GM23248 (cell line): ENCODE results near the gene MYO7B. TPM values are rescaled to one million over a fixed set of nuclear protein-coding genes. Genes with fewer than 3 reads are reported as not detected.
A peak's percentile ranks its signal among the peaks of the same experiment; 100 is the strongest.

Source experiments
- DNase-seq: peaks from one replicate; pipeline ENCODE4 v3.0.0-alpha.2; 2015
- H2AFZ ChIP-seq: fragments of 200-600 bp; sonication (generic); 2 replicates; pipeline ENCODE4 v1.6.1; 2016; ENCODE audit warnings: antibody characterized with exemption
- H3F3A ChIP-seq: fragments of 200-600 bp; sonication (generic); 2 replicates; pipeline ENCODE4 v1.6.1; 2016; ENCODE audit warnings: mild to moderate bottlenecking, antibody characterized with exemption, mixed run types; ENCODE audit not compliant: insufficient read depth
- H3K27ac ChIP-seq: fragments of 200-600 bp; sonication (generic); 2 replicates; pipeline ENCODE4 v1.5.1; 2016; ENCODE audit warnings: mild to moderate bottlenecking
- H3K27me3 ChIP-seq: fragments of 200-600 bp; sonication (generic); replicated peaks from 2 replicates; pipeline ENCODE4 v1.6.1; 2016; ENCODE audit warnings: mild to moderate bottlenecking; ENCODE audit not compliant: insufficient read depth
- H3K36me3 ChIP-seq: fragments of 200-600 bp; sonication (generic); 2 replicates; pipeline ENCODE4 v1.6.1; 2016; ENCODE audit warnings: low read depth, mild to moderate bottlenecking
- H3K4me1 ChIP-seq: fragments of 200-600 bp; sonication (generic); 2 replicates; pipeline ENCODE4 v1.6.1; 2016; ENCODE audit warnings: mild to moderate bottlenecking; ENCODE audit not compliant: insufficient read depth
- H3K4me2 ChIP-seq: fragments of 200-600 bp; sonication (generic); one replicate; pipeline ENCODE4 v1.6.1; 2016; ENCODE audit warnings: mild to moderate bottlenecking; ENCODE audit not compliant: unreplicated experiment
- H3K4me3 ChIP-seq: fragments of 200-600 bp; sonication (generic); 2 replicates; pipeline ENCODE4 v1.5.1; 2016; ENCODE audit warnings: mild to moderate bottlenecking
- H3K79me2 ChIP-seq: fragments of 200-600 bp; sonication (generic); 2 replicates; pipeline ENCODE4 v1.6.1; 2016; ENCODE audit warnings: mild to moderate bottlenecking; ENCODE audit not compliant: insufficient read depth
- H3K9ac ChIP-seq: fragments of 200-600 bp; sonication (generic); 2 replicates; pipeline ENCODE4 v1.6.1; 2016; ENCODE audit warnings: mild to moderate bottlenecking
- H3K9me2 ChIP-seq: fragments of 200-600 bp; sonication (generic); 2 replicates; pipeline ENCODE4 v1.6.1; 2016; ENCODE audit warnings: mixed run types, mild to moderate bottlenecking, moderate library complexity; ENCODE audit not compliant: insufficient read depth
- H3K9me3 ChIP-seq: fragments of 200-600 bp; sonication (generic); one replicate; pipeline ENCODE4 v1.6.1; 2017; ENCODE audit warnings: low read depth
- H4K20me1 ChIP-seq: fragments of 200-600 bp; sonication (generic); 2 replicates; pipeline ENCODE4 v1.6.0; 2016; ENCODE audit not compliant: insufficient read depth
- EZH2 ChIP-seq: fragments of 200-600 bp; sonication (generic); IDR thresholded peaks from 2 replicates; pipeline ENCODE4 v1.6.1; 2018; ENCODE audit warnings: antibody characterized with exemption, mild to moderate bottlenecking; ENCODE audit not compliant: insufficient read depth, poor library complexity, severe bottlenecking
- EZH2phosphoT487 ChIP-seq: fragments of 200-600 bp; sonication (generic); IDR thresholded peaks from 2 replicates; pipeline ENCODE4 v1.6.1; 2018; ENCODE audit warnings: antibody characterized with exemption, moderate library complexity, mild to moderate bottlenecking, low read depth; ENCODE audit not compliant: insufficient read depth
- WGBS, 2 experiments: methylation state at CpG; one replicate each; pipeline ENCODE4 v1.1.6; 2015 to 2017; ENCODE audit warnings: low lambda C conversion rate in 2 of 2, low coverage in 1 of 2; ENCODE audit errors: missing lambda C conversion rate in 2 of 2; 5-methylcytosine and 5-hydroxymethylcytosine counted together
- in situ Hi-C: fragments of 300-500 bp; cut with MboI; formaldehyde crosslinking; loops from 2 replicates; pipeline ENCODE4 v1.15.0; 2020
- polyA plus RNA-seq: library from polyadenylated mRNA; unstranded; fragments of >200 nt; fragmentation: Nextera tagmentation; extraction: Ambion mirVana; gene quantifications from 2 replicates; pipeline ENCODE4 v1.2.1, GENCODE V29; 2016
- total RNA-seq: library from RNA; depleted of rRNA; stranded (reverse); fragments of >200 nt; shearing (Covaris generic); gene quantifications from 2 replicates; pipeline ENCODE4 v1.2.3, GENCODE V29; 2014

The MYO7B gene
- total and polyA plus RNA-seq, 2 experiments from 2014 or later: not detected

DNA sequence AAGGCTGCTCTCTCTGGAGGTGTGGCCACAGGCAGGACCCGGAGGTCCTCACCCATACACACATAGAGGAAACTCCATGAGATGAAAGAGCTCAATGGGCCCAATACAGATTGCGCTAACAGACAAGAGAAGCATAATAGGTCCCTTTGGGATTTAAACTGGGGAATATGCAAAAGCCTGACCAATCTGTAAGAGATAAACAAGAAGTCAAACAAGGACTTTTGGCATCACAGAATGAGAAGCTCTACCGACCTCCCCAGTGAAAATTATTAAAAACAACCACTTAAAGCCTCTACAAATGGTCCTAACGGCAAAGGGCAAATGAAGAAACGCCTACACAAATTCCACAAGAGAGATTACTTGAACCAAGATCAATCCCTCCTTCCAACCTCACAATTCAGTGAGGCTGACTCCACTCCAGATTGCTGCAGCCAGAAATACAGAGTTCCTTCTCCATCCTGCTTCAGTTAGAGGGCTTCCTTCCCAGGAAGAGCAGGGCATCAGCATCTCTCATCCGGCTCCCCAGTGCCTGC is 20.0 kb upstream of the MYO7B start:
- peak; percentile 57 for DNase-seq
- Histone ChIP-seq H3K9me3 (no peaks in the 10 kb centered on the region), H3K27me3 (no peaks in the 10 kb centered on the region), H3K36me3 (peaks cover 21% of the 10 kb centered on the region; the same call in 1 of the 2 replicates), H3K27ac (peak overlapping the region; percentile 100), H3K9ac (peak overlapping the region; percentile 91), H2AFZ (no peak overlapping the region), H4K20me1 (no peaks in the 10 kb centered on the region), H3F3A (peaks cover 51% of the 10 kb centered on the region), H3K4me1 (peaks cover 36% of the 10 kb centered on the region), H3K79me2 (peaks cover 91% of the 10 kb centered on the region), H3K9me2 (no peaks in the 10 kb centered on the region), H3K4me3 (peak overlapping the region; percentile 44), H3K4me2 (peak overlapping the region; percentile 83)
- in situ Hi-C loops: no loop called here
- WGBS, 2 experiments: 11 to 15% methylated on average over 6 of the region's 6 CpGs
- TF ChIP-seq EZH2 (no peak), EZH2phosphoT487 (no peak)

DNA sequence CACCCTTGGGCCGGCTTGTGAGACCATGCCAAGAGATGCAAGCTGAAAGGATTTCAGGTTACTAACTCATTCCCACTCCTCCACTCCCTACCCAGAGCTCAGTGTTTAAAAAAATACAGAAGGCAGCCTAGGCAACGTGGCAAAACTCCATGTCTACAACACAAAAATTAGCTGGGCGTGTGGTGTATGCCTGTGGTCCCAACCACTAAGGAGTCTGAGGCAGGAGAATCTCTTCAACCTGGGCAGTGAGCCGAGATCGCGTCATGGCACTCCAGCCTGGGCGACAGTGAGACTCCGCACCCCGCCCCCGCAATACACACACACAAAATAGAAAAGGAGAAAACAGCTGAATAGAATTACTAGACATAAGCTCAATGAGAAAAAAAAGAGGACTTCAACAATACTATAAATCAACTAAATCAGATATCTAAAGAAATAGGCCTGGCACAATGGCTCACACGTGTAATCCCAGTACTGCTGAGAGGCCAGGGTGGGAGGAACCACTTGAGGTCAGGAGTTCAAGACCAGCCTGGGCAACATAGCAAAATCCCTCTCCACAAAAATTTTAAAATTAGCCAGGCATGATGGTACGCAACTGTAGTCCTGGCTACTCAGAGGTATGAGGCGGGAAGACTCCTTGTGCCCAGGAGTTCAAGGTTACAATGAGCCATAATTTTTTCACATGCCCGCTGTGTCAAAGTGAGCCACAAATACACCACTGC is 19.3 kb upstream of the MYO7B start:
- Histone ChIP-seq H3K9me2 (no peaks in the 10 kb centered on the region), H3K9me3 (no peaks in the 10 kb centered on the region), H3K27ac (peak overlapping the region; percentile 100), H3K4me2 (peak overlapping the region; percentile 83), H3K79me2 (peaks cover 91% of the 10 kb centered on the region), H2AFZ (no peak overlapping the region), H4K20me1 (no peaks in the 10 kb centered on the region), H3F3A (peaks cover 51% of the 10 kb centered on the region), H3K4me3 (peak overlapping the region; percentile 44), H3K36me3 (peaks cover 23% of the 10 kb centered on the region; the same call in 1 of the 2 replicates), H3K27me3 (no peaks in the 10 kb centered on the region), H3K9ac (peak overlapping the region; percentile 91), H3K4me1 (peaks cover 36% of the 10 kb centered on the region)
- no peak for TF ChIP-seq EZH2phosphoT487
- no peak for TF ChIP-seq EZH2
- WGBS, 2 experiments: 15 to 17% methylated on average over 14 of the region's 14 CpGs
- in situ Hi-C loops: no loop called here
- peak; percentile 99 for DNase-seq

DNA sequence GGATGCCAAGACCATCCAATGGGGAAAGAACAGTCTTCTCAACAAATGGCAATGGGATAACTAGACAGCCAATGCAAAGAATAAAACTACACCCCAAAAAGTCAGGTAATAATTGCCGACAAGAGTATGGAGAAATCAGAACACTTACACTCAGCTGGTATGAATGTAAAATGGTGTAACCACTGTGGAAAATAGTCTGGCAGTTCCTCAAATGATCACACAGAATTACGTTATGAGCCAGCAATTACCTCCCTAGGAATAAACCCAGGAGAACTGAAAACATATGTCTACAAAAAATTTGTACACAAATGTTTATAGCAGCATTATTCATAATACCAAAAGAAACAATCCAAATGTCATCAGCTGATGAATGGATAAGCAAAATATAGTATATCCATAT is 18.0 kb upstream of the MYO7B start:
- WGBS, 2 experiments: 28 to 50% methylated on average over 2 of the region's 2 CpGs
- Histone ChIP-seq H2AFZ (no peak overlapping the region), H3K79me2 (peaks cover 91% of the 10 kb centered on the region), H3F3A (peaks cover 51% of the 10 kb centered on the region), H3K27ac (peak overlapping the region; percentile 100), H3K4me2 (no peak overlapping the region), H3K27me3 (no peaks in the 10 kb centered on the region), H3K4me3 (no peak overlapping the region), H4K20me1 (no peaks in the 10 kb centered on the region), H3K9me2 (no peaks in the 10 kb centered on the region), H3K9me3 (no peaks in the 10 kb centered on the region), H3K36me3 (peaks cover 28% of the 10 kb centered on the region; the same call in 1 of the 2 replicates), H3K4me1 (peaks cover 35% of the 10 kb centered on the region), H3K9ac (peak overlapping the region; percentile 91)
- in situ Hi-C loops: no loop called here
- peak; percentile 71 for DNase-seq
- TF ChIP-seq EZH2 (no peak), EZH2phosphoT487 (no peak)

DNA sequence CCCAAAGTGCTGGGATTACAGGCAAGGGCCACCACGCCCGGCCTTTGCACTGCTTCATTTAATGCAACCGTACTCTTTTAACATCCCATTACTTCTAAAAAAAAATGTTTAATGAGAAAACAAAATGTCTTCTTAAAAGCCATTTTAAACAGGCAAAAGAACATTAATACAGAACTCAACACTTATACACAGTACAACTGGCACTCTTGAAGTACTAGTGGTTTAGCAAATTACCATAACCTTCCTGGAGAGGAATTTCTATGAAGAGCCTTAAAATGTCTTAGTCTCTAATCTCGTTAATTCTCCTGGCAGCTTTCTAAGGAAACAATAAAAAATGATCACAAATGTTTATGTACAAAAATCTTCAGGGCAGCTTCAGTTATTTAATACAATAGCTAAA is 15.1 kb upstream of the MYO7B start:
- H3K4me3 ChIP-seq: no peak overlapping the region
- in situ Hi-C loops: no loop called here
- H3K27me3 ChIP-seq: no peaks in the 10 kb centered on the region
- H3K9ac ChIP-seq: no peak overlapping the region
- no peak for TF ChIP-seq EZH2
- TF ChIP-seq EZH2phosphoT487: no peak
- H3K9me2 ChIP-seq: no peaks in the 10 kb centered on the region
- H3K79me2 ChIP-seq: peaks cover 91% of the 10 kb centered on the region
- H3K36me3 ChIP-seq: peaks cover 38% of the 10 kb centered on the region
- H3K9me3 ChIP-seq: no peaks in the 10 kb centered on the region
- H4K20me1 ChIP-seq: no peaks in the 10 kb centered on the region
- DNase-seq: no peak
- 98 to 100% methylated on average over 4 of the region's 4 CpGs for WGBS, 2 experiments
- H3K4me1 ChIP-seq: peaks cover 29% of the 10 kb centered on the region
- H3K27ac ChIP-seq: no peak overlapping the region
- H2AFZ ChIP-seq: no peak overlapping the region
- no peak overlapping the region for H3K4me2 ChIP-seq
- H3F3A ChIP-seq: peaks cover 31% of the 10 kb centered on the region
